ENCODE measurements around the gene KDM4B. TPM values are rescaled to one million over a fixed set of nuclear protein-coding genes. Genes with fewer than 3 reads are reported as not detected.
"Not testable (repeated sequence)": the region's sequence is repeated elsewhere in the genome, so short reads cannot be mapped to it uniquely, and the experiment has no call there.

The KDM4B gene
- total RNA-seq: 10 to 100 TPM; 21.0 to 44.8 TPM

DNA sequence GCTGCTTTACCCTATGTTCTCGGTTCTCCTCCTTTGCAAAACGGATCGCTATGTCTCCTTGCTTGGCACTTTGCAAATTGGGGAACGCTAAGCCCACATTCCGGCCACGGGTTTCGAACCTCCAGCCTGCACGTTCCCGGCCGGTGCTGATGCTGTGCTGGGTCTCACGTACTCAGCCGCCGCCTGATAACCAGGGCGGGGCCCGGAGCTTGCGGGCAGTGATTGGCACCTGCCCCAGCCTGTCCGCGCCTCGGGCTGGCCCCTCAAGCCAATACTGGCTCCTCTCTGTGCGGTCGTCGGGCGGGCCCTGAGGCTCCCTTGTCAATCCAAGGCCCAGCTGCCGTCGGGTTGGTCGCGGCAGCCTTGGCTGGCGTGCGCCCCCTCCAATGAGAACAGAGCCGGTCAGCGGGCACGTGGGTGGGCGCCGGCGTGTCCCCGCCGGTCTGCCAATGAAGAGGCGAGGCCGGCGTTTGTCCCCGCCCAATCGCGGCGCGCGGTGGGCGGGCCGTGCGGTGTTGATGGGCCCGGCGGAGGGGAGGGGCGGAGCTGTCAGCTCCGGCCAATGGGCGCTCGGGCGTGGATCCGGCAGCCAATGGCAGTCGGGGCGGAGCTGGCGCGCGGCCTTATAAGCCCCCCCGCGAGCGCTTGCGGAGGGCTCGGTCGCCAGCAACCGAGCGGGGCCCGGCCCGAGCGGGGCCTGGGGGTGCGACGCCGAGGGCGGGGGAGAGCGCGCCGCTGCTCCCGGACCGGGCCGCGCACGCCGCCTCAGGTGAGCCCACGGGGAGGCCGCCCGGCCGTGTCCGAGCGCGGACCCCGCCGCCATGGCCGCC is at the start of gene KDM4B:
TSS of gene KDM4B (plus strand) at position 652 of the 830 bp plus-strand sequence. CDS start 63,778 bp downstream, outside the sequence.
- ATAC-seq: peak; percentile 92 to 95
- Mint-ChIP-seq H3K9me3 (no peaks in the 10 kb centered on the region), H3K36me3 (peaks cover 0 to 9% of the 10 kb centered on the region in 2 donors), H3K27ac (peak within 1 kb of the TSS; percentile 64 to 96)
- DNase-seq (ENCODE audit: low spot score in 2 of 2): peak; percentile 100

- Mint-ChIP-seq H3K9me3 (no peaks in the 10 kb centered on the region), H3K36me3 (peaks cover 8 to 25% of the 10 kb centered on the region in 2 donors), H3K27ac (peak overlapping the region in 1 of 2 donors; percentile 81)
- no peak for DNase-seq (ENCODE audit: low spot score in 2 of 2)
- peak in 1 of 2 donors; percentile 20 for ATAC-seq
Observed at GRCh38 chr19:4922530-4923275, 46.2 kb upstream of the KDM4B start.

DNA sequence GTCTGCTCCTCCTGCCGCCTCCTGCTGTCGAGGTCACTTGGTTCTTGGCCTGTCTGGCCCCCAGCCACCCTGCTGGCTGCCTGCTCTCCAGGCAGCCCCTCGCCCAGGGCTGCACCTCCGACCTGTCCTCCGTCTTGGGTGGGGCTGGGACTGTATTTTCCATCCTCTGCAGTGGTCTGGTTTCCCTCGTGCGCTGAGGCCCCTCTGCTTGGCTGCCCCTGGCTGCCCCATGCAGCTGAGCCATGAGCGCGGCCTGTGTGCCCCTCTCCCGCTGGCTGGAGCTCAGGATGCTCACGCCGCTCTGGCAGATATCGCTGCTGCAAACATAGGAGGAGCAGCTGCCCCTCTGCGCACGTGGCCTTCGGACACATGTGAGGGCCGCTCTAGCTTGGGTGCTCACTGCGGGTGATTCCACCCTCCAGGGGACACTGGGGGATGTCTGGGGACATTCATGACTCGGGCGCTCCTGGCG is 45.6 kb upstream of the KDM4B start:
- peak overlapping the region in 1 of 2 donors; percentile 55 for H3K27ac Mint-ChIP-seq
- no peak for DNase-seq (ENCODE audit: low spot score in 2 of 2)
- peaks cover 8 to 20% of the 10 kb centered on the region in 2 donors for H3K36me3 Mint-ChIP-seq

DNA sequence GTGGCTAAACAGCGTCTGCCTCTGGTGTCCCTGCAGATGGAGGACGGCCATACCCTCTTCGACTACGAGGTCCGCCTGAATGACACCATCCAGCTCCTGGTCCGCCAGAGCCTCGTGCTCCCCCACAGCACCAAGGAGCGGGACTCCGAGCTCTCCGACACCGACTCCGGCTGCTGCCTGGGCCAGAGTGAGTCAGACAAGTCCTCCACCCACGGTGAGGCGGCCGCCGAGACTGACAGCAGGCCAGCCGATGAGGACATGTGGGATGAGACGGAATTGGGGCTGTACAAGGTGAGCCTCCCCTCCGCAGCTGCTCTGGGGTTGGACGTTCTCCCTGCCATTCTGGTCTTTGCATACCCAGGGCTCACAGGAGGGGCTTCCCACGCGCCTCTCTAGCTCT is 39.7 kb upstream of the KDM4B start:
- Mint-ChIP-seq H3K36me3 (peaks cover 26 to 34% of the 10 kb centered on the region in 2 donors), H3K27ac (no peak overlapping the region), H3K9me3 (no peaks in the 10 kb centered on the region)
- DNase-seq (ENCODE audit: low spot score in 2 of 2): no peak
- no peak for ATAC-seq

More for the DNA sequence above, 45.6 kb upstream of the KDM4B start:
- H3K9me3 Mint-ChIP-seq: no peaks in the 10 kb centered on the region
- peak in 1 of 2 donors; percentile 19 for ATAC-seq

DNA sequence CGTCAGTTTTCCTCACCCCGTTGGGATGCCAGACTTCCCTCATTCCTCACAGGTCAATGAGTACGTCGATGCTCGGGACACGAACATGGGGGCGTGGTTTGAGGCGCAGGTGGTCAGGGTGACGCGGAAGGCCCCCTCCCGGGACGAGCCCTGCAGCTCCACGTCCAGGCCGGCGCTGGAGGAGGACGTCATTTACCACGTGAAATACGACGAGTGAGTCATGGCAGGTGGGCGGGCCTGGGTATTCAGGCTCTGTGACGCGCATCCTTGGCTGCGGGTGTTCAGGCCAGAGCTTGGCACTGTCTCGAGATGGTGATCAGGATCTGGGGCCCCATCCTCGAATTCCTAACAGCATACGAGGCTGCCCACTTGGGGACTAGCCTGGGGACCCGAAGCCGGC is 38.2 kb upstream of the KDM4B start:
- Mint-ChIP-seq H3K27ac (no peak overlapping the region), H3K36me3 (peaks cover 34 to 45% of the 10 kb centered on the region in 2 donors), H3K9me3 (no peaks in the 10 kb centered on the region)
- no peak for DNase-seq (ENCODE audit: low spot score in 2 of 2)
- ATAC-seq: no peak

- Mint-ChIP-seq H3K36me3 (peaks cover 52% of the 10 kb centered on the region in 2 donors), H3K9me3 (no peaks in the 10 kb centered on the region), H3K27ac (no peak overlapping the region)
- ATAC-seq: no peak
- no peak for DNase-seq (ENCODE audit: low spot score in 2 of 2)
Observed at GRCh38 chr19:4932711-4933110, 36.2 kb upstream of the KDM4B start.

GRCh38 chr19:4933528-4933927 is 35.4 kb upstream of the KDM4B start:
- Mint-ChIP-seq H3K27ac (peak overlapping the region in 1 of 2 donors; percentile 9), H3K36me3 (peaks cover 52 to 59% of the 10 kb centered on the region in 2 donors), H3K9me3 (no peaks in the 10 kb centered on the region)
- DNase-seq (ENCODE audit: low spot score in 2 of 2): no peak
- ATAC-seq: no peak

DNA sequence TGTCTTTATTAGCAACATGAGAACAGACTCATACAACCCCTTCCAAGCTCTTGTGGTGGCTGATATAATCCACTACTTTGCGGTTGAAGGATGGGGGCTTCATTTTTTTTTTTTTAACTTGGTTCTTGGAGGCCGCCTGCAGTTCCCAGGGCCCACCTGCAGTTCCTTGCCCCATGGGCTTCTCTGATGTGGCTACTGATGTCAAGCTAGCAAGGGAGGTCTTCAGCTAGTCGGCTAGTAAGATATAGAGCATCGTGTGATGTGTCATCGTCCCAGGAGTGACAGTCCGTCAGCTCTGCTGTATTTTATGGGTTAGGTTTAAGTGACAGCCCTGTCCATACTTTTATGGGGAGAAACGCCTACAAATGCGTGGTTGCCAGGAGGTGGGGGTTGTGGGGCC is 33.5 kb upstream of the KDM4B start:
- DNase-seq (ENCODE audit: low spot score in 2 of 2) (no peak), ATAC-seq (no peak)
- peaks cover 52 to 63% of the 10 kb centered on the region in 2 donors for H3K36me3 Mint-ChIP-seq
- H3K9me3 Mint-ChIP-seq: no peaks in the 10 kb centered on the region
- H3K27ac Mint-ChIP-seq: peak overlapping the region in 1 of 2 donors; percentile 72

- Mint-ChIP-seq H3K36me3 (peaks cover 39 to 54% of the 10 kb centered on the region in 2 donors), H3K9me3 (no peaks in the 10 kb centered on the region), H3K27ac (no peak overlapping the region)
- ATAC-seq (no peak), DNase-seq (ENCODE audit: low spot score in 2 of 2) (no peak)
Observed at GRCh38 chr19:4937060-4937459, 31.9 kb upstream of the KDM4B start.

DNA sequence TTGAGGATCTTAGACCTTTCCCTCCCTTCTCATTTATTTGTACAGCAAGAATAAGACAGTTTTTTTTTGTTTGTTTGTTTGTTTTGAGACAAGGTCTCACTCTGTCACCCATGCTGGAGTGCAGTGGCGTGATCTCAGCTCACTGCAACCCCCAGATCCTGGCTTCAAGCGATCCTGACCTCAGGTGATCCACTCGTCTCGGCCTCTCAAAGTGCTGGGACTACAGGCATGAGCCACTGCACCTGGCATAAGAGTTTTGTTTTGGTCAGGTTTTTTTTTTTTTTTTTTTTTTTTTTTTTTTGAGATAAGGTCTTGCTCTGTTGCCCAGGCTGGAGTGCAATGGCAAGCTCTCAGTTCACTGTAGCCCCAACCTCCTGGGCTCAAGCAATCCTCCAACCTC is 30.5 kb upstream of the KDM4B start:
- not testable (repeated sequence) for DNase-seq (ENCODE audit: low spot score in 2 of 2); ATAC-seq; H3K9me3 Mint-ChIP-seq; H3K27ac Mint-ChIP-seq
- peaks cover 26 to 48% of the 10 kb centered on the region in 2 donors for H3K36me3 Mint-ChIP-seq

DNA sequence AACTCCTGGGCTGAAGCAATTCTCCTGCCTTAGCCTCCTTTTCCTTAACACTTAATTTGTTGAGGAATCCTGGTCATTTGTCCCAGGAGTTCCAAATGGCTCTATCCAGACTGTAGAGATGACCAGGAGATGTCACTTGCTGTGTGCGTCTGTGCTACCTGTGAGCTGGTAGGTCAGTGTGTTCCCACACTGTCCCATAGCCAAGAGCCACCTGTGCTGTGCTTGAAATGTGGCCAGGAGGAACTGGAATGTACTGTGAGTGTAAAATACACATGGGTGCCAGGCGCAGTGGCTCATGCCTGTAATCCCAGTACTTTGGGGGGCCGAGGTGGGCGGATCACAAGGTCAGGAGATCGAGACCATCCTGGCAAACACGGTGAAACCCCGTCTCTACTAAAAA is 29.4 kb upstream of the KDM4B start:
- Mint-ChIP-seq H3K9me3 (no peaks in the 10 kb centered on the region), H3K36me3 (peaks cover 26 to 48% of the 10 kb centered on the region in 2 donors), H3K27ac (no peak overlapping the region)
- ATAC-seq: no peak
- no peak for DNase-seq (ENCODE audit: low spot score in 2 of 2)

GRCh38 chr19:4941638-4942169 is 27.2 kb upstream of the KDM4B start:
- H3K9me3 Mint-ChIP-seq; ATAC-seq; H3K27ac Mint-ChIP-seq; DNase-seq (ENCODE audit: low spot score in 2 of 2): not testable (repeated sequence)
- peaks cover 22 to 46% of the 10 kb centered on the region in 2 donors for H3K36me3 Mint-ChIP-seq

- H3K36me3 Mint-ChIP-seq: peaks cover 39 to 42% of the 10 kb centered on the region in 2 donors
- H3K9me3 Mint-ChIP-seq; DNase-seq (ENCODE audit: low spot score in 2 of 2); ATAC-seq: not testable (repeated sequence)
- H3K27ac Mint-ChIP-seq: peak overlapping the region in 1 of 2 donors; percentile 44
Observed at GRCh38 chr19:4950650-4951049, 18.3 kb upstream of the KDM4B start.

- DNase-seq (ENCODE audit: low spot score in 2 of 2) (no peak), ATAC-seq (no peak)
- Mint-ChIP-seq H3K27ac (no peak overlapping the region), H3K9me3 (no peaks in the 10 kb centered on the region), H3K36me3 (peaks cover 36 to 40% of the 10 kb centered on the region in 2 donors)
Observed at GRCh38 chr19:4951656-4952055, 17.3 kb upstream of the KDM4B start.

DNA sequence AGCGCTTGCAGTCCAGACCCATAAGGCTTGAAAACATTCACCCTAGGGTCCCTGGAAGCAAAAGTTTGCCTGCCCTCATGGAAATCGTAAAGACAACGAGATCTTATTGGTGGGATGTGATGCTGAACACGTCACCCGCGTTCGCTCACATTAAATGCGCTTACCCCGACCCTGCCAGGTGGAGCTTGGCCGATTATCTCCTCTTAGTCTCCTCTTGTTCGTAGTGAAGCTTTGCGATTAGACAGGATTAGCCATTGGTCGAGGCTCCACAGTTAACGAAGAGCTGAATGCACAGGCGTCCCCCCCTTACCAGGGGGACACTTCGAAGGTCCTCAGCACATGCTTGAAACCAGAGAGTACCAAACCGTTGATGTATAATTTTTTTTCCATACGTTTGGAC is 16.0 kb upstream of the KDM4B start:
- no peaks in the 10 kb centered on the region for H3K9me3 Mint-ChIP-seq
- H3K36me3 Mint-ChIP-seq: peaks cover 31 to 36% of the 10 kb centered on the region in 2 donors
- DNase-seq (ENCODE audit: low spot score in 2 of 2) (no peak), ATAC-seq (no peak)
- peak overlapping the region in 1 of 2 donors; percentile 60 for H3K27ac Mint-ChIP-seq

DNA sequence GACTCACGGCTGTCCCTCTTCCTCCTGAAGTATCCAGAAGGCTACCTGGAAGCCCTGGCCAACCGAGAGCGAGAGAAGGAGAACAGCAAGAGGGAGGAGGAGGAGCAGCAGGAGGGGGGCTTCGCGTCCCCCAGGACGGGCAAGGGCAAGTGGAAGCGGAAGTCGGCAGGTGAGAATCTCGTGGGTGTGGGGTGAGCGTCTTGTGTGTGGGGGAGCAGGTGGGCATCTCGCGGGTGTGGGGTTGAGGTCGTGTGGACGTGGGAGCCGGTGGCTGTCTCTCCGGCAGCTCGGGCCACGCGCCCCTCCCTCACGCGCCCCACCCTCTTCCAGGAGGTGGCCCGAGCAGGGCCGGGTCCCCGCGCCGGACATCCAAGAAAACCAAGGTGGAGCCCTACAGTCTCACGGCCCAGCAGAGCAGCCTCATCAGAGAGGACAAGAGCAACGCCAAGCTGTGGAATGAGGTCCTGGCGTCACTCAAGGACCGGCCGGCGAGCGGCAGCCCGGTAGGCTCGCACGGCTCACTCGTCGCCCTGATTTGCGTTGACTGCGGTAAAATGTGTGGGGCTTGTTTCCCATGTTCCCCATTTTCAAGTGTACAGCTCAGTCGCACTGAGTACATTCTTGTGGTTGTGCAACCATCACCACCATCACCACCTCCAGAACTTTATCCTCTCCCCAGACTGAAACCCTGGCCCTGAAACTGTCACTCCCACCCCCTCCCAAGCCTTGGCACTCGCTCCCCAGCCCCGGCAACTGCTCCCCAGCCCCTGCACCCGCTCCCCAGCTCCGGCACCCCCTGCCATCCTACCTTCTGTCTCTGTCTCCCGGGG is 14.4 kb upstream of the KDM4B start:
- Mint-ChIP-seq H3K27ac (peak overlapping the region; percentile 66 to 90), H3K36me3 (peaks cover 29 to 40% of the 10 kb centered on the region in 2 donors)
- not testable (repeated sequence) for DNase-seq (ENCODE audit: low spot score in 2 of 2); ATAC-seq; H3K9me3 Mint-ChIP-seq
